NCI-H1092 treated with DMSO at 0.1 percent for 48 hours (cell line): ENCODE results near the gene C8G.

Source experiments
- DNase-seq: peaks from one replicate; lab custom pipeline; 2025; lab: John Stamatoyannopoulos, UW

C8G gene

GRCh38 chr9:136953771-136954269 lies 8.8 kb downstream of the C8G start:
- DNase-seq: no peak

- DNase-seq: no peak
These were observed 9.4 kb downstream of the C8G start for GRCh38 chr9:136954270-136955083.

- no peak for DNase-seq
These were observed 10.3 kb downstream of the C8G start for GRCh38 chr9:136955202-136955942.

DNA sequence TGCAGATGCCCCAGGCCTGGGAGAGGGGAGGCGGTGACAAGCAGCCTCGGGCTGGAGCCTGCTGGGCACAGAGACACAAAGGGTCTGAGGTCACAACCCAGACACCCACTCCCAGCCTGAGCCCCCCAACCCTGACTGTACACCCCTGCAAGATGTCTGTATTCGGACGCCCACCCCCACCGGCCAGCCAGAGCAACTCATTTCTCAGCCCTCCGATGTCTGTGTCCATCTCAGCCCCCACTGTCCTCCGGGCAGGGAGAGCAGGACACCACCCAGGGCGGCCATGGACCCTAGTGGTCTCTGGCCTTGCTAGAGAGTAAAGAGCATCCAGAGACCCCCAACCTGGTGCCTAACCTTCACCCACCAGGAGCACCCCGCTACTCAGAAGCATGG lies 10.9 kb downstream of the C8G start:
- DNase-seq: no peak

DNA sequence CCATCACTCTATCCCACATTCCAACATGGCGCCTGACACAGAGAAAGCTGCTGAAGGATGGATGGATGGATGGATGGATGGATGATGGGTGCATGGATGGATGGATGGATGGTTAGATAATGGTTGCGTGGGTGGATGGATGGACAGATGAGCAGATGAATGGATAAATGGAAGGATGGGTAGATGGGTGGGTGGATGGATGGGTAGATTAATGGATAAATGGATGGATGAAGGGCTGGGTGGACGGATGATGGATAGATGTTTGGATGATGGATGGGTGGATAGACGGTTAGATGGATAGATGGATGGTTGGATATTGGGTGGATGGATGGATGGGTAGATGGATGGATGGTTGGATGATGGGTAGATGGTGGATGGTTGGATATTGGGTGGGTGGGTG lies 11.6 kb downstream of the C8G start:
- no peak for DNase-seq

DNA sequence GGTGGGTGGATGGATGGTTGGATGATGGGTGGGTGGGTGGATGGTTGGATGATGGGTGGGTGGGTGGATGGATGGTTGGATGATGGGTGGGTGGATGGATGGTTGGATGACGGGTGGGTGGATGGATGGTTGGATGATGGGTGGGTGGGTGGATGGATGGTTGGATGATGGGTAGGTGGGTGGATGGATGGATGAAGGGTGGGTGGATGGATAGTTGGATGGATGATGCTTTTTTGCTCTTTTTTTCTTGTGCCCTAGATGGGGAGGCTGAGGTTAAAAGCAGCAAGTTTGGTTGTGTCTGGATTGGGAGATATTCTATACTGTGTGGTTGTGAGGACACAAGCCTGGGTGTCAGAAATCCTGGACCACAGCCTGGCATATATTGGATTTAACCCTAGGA lies 12.4 kb downstream of the C8G start:
- no peak for DNase-seq

DNA sequence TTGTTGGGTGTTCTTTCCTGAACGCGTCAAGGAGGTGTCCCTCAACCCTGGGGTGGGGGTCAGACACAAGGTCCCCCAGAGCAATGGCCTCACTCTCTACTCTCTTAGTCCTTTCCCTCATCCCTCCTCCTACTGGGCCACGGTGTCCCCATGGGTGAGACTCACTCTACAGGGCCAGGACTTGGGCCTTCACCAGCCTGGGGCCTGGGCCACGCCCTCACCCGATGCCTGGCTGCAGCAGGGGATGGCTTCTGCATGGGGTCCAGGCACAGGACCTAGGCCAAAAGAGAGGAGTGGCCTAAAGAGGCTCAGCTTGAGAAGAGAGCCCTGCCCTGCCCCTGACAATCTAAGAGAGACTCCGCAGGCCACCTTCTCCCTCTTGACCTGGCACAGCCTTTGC lies 12.9 kb downstream of the C8G start:
- DNase-seq: no peak

- no peak for DNase-seq
These were observed 13.4 kb downstream of the C8G start for GRCh38 chr9:136958473-136958872.

- no peak for DNase-seq
These were observed 14.1 kb downstream of the C8G start for GRCh38 chr9:136958898-136959850.

- no peak for DNase-seq
These were observed 15.3 kb downstream of the C8G start for GRCh38 chr9:136960212-136960937.

- DNase-seq: no peak
These were observed 15.9 kb downstream of the C8G start for GRCh38 chr9:136960938-136961275.

DNA sequence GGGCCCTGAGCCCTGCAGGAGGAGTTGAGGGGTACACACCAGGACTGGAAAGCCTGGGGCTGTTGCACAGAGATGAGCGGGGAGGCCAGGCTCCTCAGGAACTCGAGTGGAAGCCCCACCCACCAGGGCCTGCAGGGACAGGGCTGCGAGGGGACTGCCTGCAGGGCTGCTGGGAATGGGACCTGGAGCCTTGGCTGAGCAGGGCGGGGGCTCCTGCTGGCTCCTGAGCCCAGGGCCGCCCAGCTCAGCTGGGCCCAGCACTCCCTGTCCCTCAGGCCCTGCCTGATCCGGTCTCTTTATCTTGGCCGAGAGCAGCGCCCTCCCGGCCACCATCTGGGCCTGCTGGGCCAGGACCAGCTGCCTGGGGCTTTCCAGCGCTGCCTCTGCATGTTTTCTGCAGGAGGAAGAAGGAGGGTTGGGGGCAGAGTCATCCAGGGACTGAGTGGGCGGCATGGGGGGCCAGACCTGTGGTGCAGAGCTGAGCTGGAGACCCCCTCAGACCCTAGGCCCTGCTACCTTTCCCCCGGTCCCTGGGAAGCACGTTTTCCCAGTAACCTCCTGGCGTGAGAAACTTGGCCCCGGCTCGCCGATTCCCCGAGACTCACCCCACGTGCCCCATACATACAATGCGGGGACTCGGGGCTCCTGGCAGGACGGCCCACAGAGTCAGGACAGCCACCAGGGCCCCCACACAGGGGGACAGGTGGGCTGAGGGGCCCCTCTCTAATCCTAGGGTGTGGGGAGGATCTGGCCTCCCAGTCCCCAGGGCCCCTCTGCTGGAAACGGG lies 16.4 kb downstream of the C8G start:
- DNase-seq: no peak

DNA sequence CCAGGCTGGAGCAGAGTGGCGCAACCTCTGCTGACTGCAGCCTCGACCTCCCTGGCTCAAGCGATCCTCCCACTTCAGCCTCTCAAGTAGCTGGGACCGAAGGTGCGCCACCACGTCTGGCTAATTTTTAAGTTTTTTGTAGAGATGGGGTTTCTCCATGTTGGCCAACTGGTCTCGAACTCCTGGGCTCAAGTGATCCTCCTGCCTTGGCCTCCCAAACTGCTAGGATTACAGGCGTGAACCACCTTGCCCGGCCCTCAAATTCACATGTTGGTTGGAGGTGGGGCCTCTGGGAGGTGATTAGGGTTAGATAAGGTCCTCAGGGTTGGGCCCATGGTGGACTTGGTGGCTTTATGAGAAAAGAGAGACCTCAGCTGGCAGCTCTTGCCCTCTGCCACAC lies 17.1 kb downstream of the C8G start:
- no peak for DNase-seq

- DNase-seq: no peak
These were observed 17.7 kb downstream of the C8G start for GRCh38 chr9:136962701-136963248.

- no peak for DNase-seq
These were observed 18.3 kb downstream of the C8G start for GRCh38 chr9:136963341-136963740.

GRCh38 chr9:136963751-136964150 lies 18.7 kb downstream of the C8G start:
- DNase-seq: no peak

DNA sequence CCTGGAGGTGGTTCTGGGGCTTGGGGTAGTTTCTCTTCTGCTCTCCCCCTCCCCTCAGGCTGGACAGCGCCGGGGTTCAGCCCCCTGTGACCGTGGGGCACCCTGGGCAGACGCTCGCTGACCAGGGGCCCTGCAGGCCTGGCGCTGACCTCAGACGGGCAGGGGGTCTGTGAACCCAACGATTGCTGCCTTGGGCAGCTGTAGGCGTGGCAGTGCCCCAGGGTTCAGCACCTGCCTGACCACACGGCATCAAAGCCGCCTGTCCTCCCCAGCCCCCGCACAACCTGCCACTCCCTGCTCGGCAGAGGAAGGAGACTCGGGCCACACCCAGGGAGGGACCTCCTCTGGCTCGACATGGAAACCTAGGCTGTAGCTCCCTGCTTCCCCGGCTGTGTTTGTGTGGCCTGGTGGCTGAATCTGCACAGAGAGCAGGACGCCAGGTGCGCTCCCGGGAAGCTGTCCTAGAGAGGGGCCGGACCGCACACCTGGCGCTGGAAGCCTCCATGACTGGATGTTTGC lies 19.2 kb downstream of the C8G start:
- no peak for DNase-seq

DNA sequence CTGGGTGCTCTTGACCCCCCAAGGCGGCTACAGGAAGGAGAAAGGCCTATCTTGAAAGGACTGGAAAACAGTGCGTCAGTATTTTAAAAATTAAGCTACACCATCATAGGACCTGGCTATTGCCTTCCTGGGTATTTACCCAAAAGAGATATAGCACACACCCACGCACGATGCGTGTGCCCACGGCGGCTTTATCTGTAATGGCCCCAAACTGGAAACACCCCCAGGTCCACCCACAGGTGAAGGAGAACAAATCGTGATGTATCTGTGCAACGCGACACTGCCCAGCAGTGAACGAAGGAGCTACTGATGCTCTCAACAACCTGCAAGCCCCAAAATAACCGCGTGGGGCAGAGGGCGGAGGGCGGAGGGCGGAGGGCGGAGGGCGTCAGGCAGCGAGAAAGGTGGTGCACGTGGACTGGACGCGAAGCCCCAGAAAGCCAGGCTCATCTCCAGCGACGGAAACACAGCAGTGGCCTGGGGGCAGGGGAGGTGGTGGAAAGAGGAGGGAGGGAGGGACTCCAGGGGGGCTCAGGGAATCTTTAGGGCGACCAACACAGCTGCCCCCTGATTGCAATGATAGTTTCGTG lies 19.9 kb downstream of the C8G start:
- DNase-seq: no peak

GRCh38 chr9:136965771-136966484 lies 20.9 kb downstream of the C8G start:
- DNase-seq: no peak
